ENCODE results near the gene TTC29.
A peak's percentile ranks its signal among the peaks of the same experiment; 100 is the strongest.

TTC29 gene

GRCh38 chr4:146945556-146946374, at the start of gene TTC29:
TTC29 (minus strand) TSS chr4:146945864; CDS start chr4:146939895, 5,969 bp downstream.
- peak; percentile 76 to 85 for DNase-seq (ENCODE audit: low read depth in 2 of 2)

- DNase-seq (ENCODE audit: low read depth in 2 of 2) = no peak
These were observed 36.0 kb upstream of the TTC29 start for GRCh38 chr4:146981651-146982050.

GRCh38 chr4:146978641-146979040, 33.0 kb upstream of the TTC29 start:
- no peak for DNase-seq (ENCODE audit: low read depth in 2 of 2)

GRCh38 chr4:146976145-146976544, 30.5 kb upstream of the TTC29 start:
- no peak for DNase-seq (ENCODE audit: low read depth in 2 of 2)

- DNase-seq (ENCODE audit: low read depth in 2 of 2) = no peak
These were observed 29.9 kb upstream of the TTC29 start for GRCh38 chr4:146975527-146975926.

- DNase-seq (ENCODE audit: low read depth in 2 of 2) = no peak
These were observed 29.4 kb upstream of the TTC29 start for GRCh38 chr4:146975036-146975435.

GRCh38 chr4:146972036-146972435, 26.4 kb upstream of the TTC29 start:
- DNase-seq (ENCODE audit: low read depth in 2 of 2) = no peak

GRCh38 chr4:146969126-146969525, 23.5 kb upstream of the TTC29 start:
- DNase-seq (ENCODE audit: low read depth in 2 of 2) = no peak

- DNase-seq (ENCODE audit: low read depth in 2 of 2) = no peak
These were observed 15.0 kb upstream of the TTC29 start for GRCh38 chr4:146960634-146961033.

GRCh38 chr4:146959692-146960091, 14.0 kb upstream of the TTC29 start:
- no peak for DNase-seq (ENCODE audit: low read depth in 2 of 2)

GRCh38 chr4:146957237-146957636, 11.6 kb upstream of the TTC29 start:
- no peak for DNase-seq (ENCODE audit: low read depth in 2 of 2)

- DNase-seq (ENCODE audit: low read depth in 2 of 2) = no peak
These were observed 7.2 kb upstream of the TTC29 start for GRCh38 chr4:146952896-146953295.

GRCh38 chr4:146949559-146949958, 3.9 kb upstream of the TTC29 start:
- DNase-seq (ENCODE audit: low read depth in 2 of 2) = no peak

- DNase-seq (ENCODE audit: low read depth in 2 of 2) = no peak
These were observed 1.8 kb downstream of the TTC29 start for GRCh38 chr4:146943691-146944375.

- DNase-seq (ENCODE audit: low read depth in 2 of 2) = no peak
These were observed 13.5 kb downstream of the TTC29 start for GRCh38 chr4:146932116-146932515.

GRCh38 chr4:146930673-146931072, 15.0 kb downstream of the TTC29 start:
- no peak for DNase-seq (ENCODE audit: low read depth in 2 of 2)

GRCh38 chr4:146927695-146928094, 18.0 kb downstream of the TTC29 start:
- DNase-seq (ENCODE audit: low read depth in 2 of 2) = no peak

- DNase-seq (ENCODE audit: low read depth in 2 of 2) = no peak
These were observed 29.1 kb downstream of the TTC29 start for GRCh38 chr4:146916479-146917076.

- DNase-seq (ENCODE audit: low read depth in 2 of 2) = no peak
These were observed 30.5 kb downstream of the TTC29 start for GRCh38 chr4:146915132-146915531.

- DNase-seq (ENCODE audit: low read depth in 2 of 2) = no peak
These were observed 45.4 kb downstream of the TTC29 start for GRCh38 chr4:146900295-146900694.

GRCh38 chr4:146890301-146890700, 55.4 kb downstream of the TTC29 start:
- no peak for DNase-seq (ENCODE audit: low read depth in 2 of 2)

GRCh38 chr4:146883070-146883469, 62.6 kb downstream of the TTC29 start:
- no peak for DNase-seq (ENCODE audit: low read depth in 2 of 2)

- no peak for DNase-seq (ENCODE audit: low read depth in 2 of 2)
These were observed 88.4 kb downstream of the TTC29 start for GRCh38 chr4:146857298-146857697.
